IMR-90 (cell line): Measurements from ENCODE around the gene CAMKMT. TPM values are rescaled to one million over a fixed set of nuclear protein-coding genes. Genes with fewer than 3 reads are reported as not detected.
A peak's percentile ranks its signal among the peaks of the same experiment; 100 is the strongest.

Experiments
- ATAC-seq: fragments of 200-7000 bp; cut with Tn5 transposase; 2 replicates; pipeline ENCODE4 v1.9.1; 2020; ENCODE audit warnings: low read depth, mild to moderate bottlenecking, moderate library complexity
- Bru-seq: library from RNA; stranded (reverse); fragments of 400-500 nt; gene quantifications from one replicate; lab custom pipeline; 2021; lab: Mats Ljungman, UMichigan
- BruChase-seq, 2 experiments: library from RNA; stranded (reverse); fragments of 400-500 nt; gene quantifications; one replicate each; lab custom pipeline; 2021; lab: Mats Ljungman, UMichigan
- BruUV-seq: library from RNA; stranded (reverse); fragments of 400-500 nt; replicated peaks from 2 replicates; lab custom pipeline; 2021; lab: Mats Ljungman, UMichigan
- CTCF ChIA-PET: fragments of 300-600 bp; formaldehyde crosslinking; extraction: SDS; loops from one replicate; lab custom pipeline; 2021; ENCODE audit warnings: antibody characterized with exemption; lab: Yijun Ruan, JAX
- POLR2A ChIA-PET: fragments of 300-600 bp; sonication (Branson Sonifier 250); formaldehyde crosslinking; loops from one replicate; lab custom pipeline; 2022; ENCODE audit warnings: antibody characterized with exemption; ENCODE audit not compliant: unreplicated experiment; lab: Charles Lee
- DNase-seq: peaks from one replicate; pipeline ENCODE4 v3.0.0; 2013
- H2AFZ ChIP-seq: replicated peaks from 2 replicates; pipeline ENCODE3; 2013; ENCODE audit warnings: low read length, mild to moderate bottlenecking; ENCODE audit not compliant: poor library complexity
- H2AK5ac ChIP-seq: 2 replicates; pipeline ENCODE4 v1.6.1; 2013; ENCODE audit warnings: low read depth, low read length, inconsistent platforms
- H2AK9ac ChIP-seq: replicated peaks from 2 replicates; pipeline ENCODE3; 2013; ENCODE audit warnings: mild to moderate bottlenecking, low read depth, low read length, moderate library complexity; ENCODE audit not compliant: poor library complexity
- H2BK120ac ChIP-seq: 2 replicates; pipeline ENCODE4 v1.6.1; 2013; ENCODE audit warnings: low read depth, low read length, inconsistent platforms
- H2BK15ac ChIP-seq: 3 replicates; pipeline ENCODE4 v1.6.1; 2013; ENCODE audit warnings: low read depth, low read length, inconsistent platforms
- H2BK20ac ChIP-seq: 2 replicates; pipeline ENCODE4 v1.6.1; 2013; ENCODE audit warnings: low read depth, mild to moderate bottlenecking, inconsistent platforms, low read length, moderate library complexity
- H2BK5ac ChIP-seq: 2 replicates; pipeline ENCODE4 v1.6.1; 2013; ENCODE audit warnings: mild to moderate bottlenecking, low read depth, low read length, inconsistent platforms; ENCODE audit not compliant: poor library complexity, severe bottlenecking
- H3K14ac ChIP-seq: replicated peaks from 2 replicates; pipeline ENCODE4 v1.6.1; 2013; ENCODE audit warnings: low read depth, low read length, inconsistent platforms
- H3K18ac ChIP-seq: 2 replicates; pipeline ENCODE4 v1.6.1; 2013; ENCODE audit warnings: low read depth, low read length, control low read depth
- H3K23ac ChIP-seq: 2 replicates; pipeline ENCODE4 v1.6.1; 2013; ENCODE audit warnings: low read depth, low read length, inconsistent platforms
- H3K27ac ChIP-seq: 2 replicates; pipeline ENCODE4 v1.5.1; 2013; ENCODE audit warnings: mild to moderate bottlenecking, control low read depth, low read length; ENCODE audit not compliant: insufficient read depth
- H3K27me3 ChIP-seq: 2 replicates; pipeline ENCODE4 v1.6.1; 2013; ENCODE audit warnings: low read length; ENCODE audit not compliant: control insufficient read depth, insufficient read depth
- H3K36me3 ChIP-seq: 2 replicates; pipeline ENCODE4 v1.6.1; 2013; ENCODE audit warnings: low read length, mixed read lengths; ENCODE audit not compliant: control insufficient read depth, insufficient read depth
- H3K4ac ChIP-seq: 2 replicates; pipeline ENCODE4 v1.6.1; 2013; ENCODE audit warnings: low read depth, low read length, inconsistent platforms
- H3K4me1 ChIP-seq: 2 replicates; pipeline ENCODE4 v1.6.1; 2013; ENCODE audit warnings: low read length, mixed read lengths; ENCODE audit not compliant: control insufficient read depth, insufficient read depth
- H3K4me2 ChIP-seq: 2 replicates; pipeline ENCODE4 v1.6.1; 2013; ENCODE audit warnings: low read depth, mild to moderate bottlenecking, control low read depth, low read length, moderate library complexity
- H3K4me3 ChIP-seq: 2 replicates; pipeline ENCODE4 v1.5.1; 2013; ENCODE audit warnings: low read depth, mild to moderate bottlenecking, control low read depth, low read length, moderate library complexity; ENCODE audit not compliant: insufficient read depth
- H3K56ac ChIP-seq: 2 replicates; pipeline ENCODE4 v1.6.1; 2013; ENCODE audit warnings: low read length, inconsistent platforms; ENCODE audit not compliant: insufficient read depth; ENCODE audit errors: extremely low read depth
- H3K79me1 ChIP-seq, 2 experiments: 2 replicates each; pipeline ENCODE4 v1.6.1; 2013; ENCODE audit warnings: low read length in 2 of 2, inconsistent platforms in 1 of 2, low read depth in 1 of 2
- H3K9ac ChIP-seq: 2 replicates; pipeline ENCODE4 v1.6.1; 2013; ENCODE audit warnings: low read depth, low read length, control low read depth
- H3K9me1 ChIP-seq: 2 replicates; pipeline ENCODE4 v1.6.1; 2013; ENCODE audit warnings: low read length, inconsistent platforms; ENCODE audit not compliant: insufficient read depth
- H3K9me3 ChIP-seq: 2 replicates; pipeline ENCODE4 v1.6.1; 2013; ENCODE audit warnings: low read length; ENCODE audit not compliant: control insufficient read depth, insufficient read depth
- H4K20me1 ChIP-seq: 2 replicates; pipeline ENCODE4 v1.6.1; 2013; ENCODE audit warnings: low read length, inconsistent platforms; ENCODE audit not compliant: insufficient read depth
- H4K5ac ChIP-seq: 2 replicates; pipeline ENCODE4 v1.6.1; 2013; ENCODE audit warnings: mild to moderate bottlenecking, low read depth, low read length, control low read depth
- H4K8ac ChIP-seq, 2 experiments: 2 replicates each; pipeline ENCODE4 v1.6.1; 2013; ENCODE audit warnings: low read depth in 2 of 2, low read length in 2 of 2, control low read depth in 1 of 2, inconsistent platforms in 1 of 2
- H4K91ac ChIP-seq: 2 replicates; pipeline ENCODE4 v1.6.1; 2013; ENCODE audit warnings: low read depth, low read length, inconsistent platforms; ENCODE audit not compliant: insufficient read depth
- BHLHE40 ChIP-seq: fragments of 150-350 bp; IDR thresholded peaks from 2 replicates; pipeline ENCODE4 v1.6.1; 2016; ENCODE audit warnings: mild to moderate bottlenecking, low read depth, low read length
- CEBPB ChIP-seq: IDR thresholded peaks from 2 replicates; pipeline ENCODE4 v1.6.1; 2012; ENCODE audit warnings: low read depth, low read length, improper control_type of control experiment
- CHD1 ChIP-seq: IDR thresholded peaks from 2 replicates; pipeline ENCODE4 v1.6.1; 2012; ENCODE audit warnings: low read depth, low read length, improper control_type of control experiment
- ELK1 ChIP-seq: fragments of 150-350 bp; IDR thresholded peaks from 2 replicates; pipeline ENCODE4 v1.6.1; 2016; ENCODE audit warnings: low read depth, mild to moderate bottlenecking, low read length, moderate library complexity, borderline replicate concordance
- FOS ChIP-seq: fragments of 150-350 bp; IDR thresholded peaks from 2 replicates; pipeline ENCODE4 v1.6.1; 2016; ENCODE audit warnings: low read depth, low read length
- MAZ ChIP-seq: IDR thresholded peaks from 2 replicates; pipeline ENCODE4 v1.6.1; 2012; ENCODE audit warnings: low read depth, mild to moderate bottlenecking, low read length, improper control_type of control experiment, moderate library complexity, borderline replicate concordance
- MXI1 ChIP-seq: IDR thresholded peaks from 2 replicates; pipeline ENCODE4 v1.6.1; 2012; ENCODE audit warnings: low read depth, mild to moderate bottlenecking, low read length, moderate library complexity, borderline replicate concordance
- POLR2A ChIP-seq: IDR thresholded peaks from 2 replicates; pipeline ENCODE4 v1.6.1; 2012; ENCODE audit warnings: mild to moderate bottlenecking, low read depth, low read length
- RAD21 ChIP-seq: IDR thresholded peaks from 2 replicates; pipeline ENCODE4 v1.6.1; 2012; ENCODE audit warnings: low read length, improper control_type of control experiment
- RCOR1 ChIP-seq: IDR thresholded peaks from 2 replicates; pipeline ENCODE4 v1.6.1; 2012; ENCODE audit warnings: mild to moderate bottlenecking, low read length, improper control_type of control experiment; ENCODE audit not compliant: insufficient replicate concordance
- RFX5 ChIP-seq: IDR thresholded peaks from 2 replicates; pipeline ENCODE4 v1.8.0; 2012; ENCODE audit warnings: low read depth, mild to moderate bottlenecking, low read length, moderate library complexity
- USF2 ChIP-seq: fragments of 150-350 bp; IDR thresholded peaks from 2 replicates; pipeline ENCODE4 v1.6.1; 2017; ENCODE audit warnings: mild to moderate bottlenecking, antibody characterized with exemption, low read length, low read depth
- WGBS, 2 experiments: methylation state at CpG; one replicate each; pipeline versions ENCODE4 v1.1.5 to v1.1.7; 2013; ENCODE audit warnings: missing lambda C conversion rate in 2 of 2; ENCODE audit not compliant: insufficient read length in 1 of 2; ENCODE audit errors: extremely low coverage in 2 of 2; 5-methylcytosine and 5-hydroxymethylcytosine counted together
- dilution Hi-C: fragments of 300-500 bp; cut with HindIII; formaldehyde crosslinking; loops from one replicate; pipeline ENCODE4 v1.14.3; 2018; ENCODE audit warnings: low sequenced_read_pairs; ENCODE audit not compliant: unreplicated experiment
- in situ Hi-C: fragments of 300-500 bp; cut with MboI; formaldehyde crosslinking; loops from 3 replicates; pipeline ENCODE4 v1.14.3; 2019; ENCODE audit warnings: low sequenced_read_pairs, inconsistent platforms, mixed read lengths
- intact Hi-C: fragments of 100-400 bp; cut with micrococcal nuclease; formaldehyde crosslinking; loops from 2 replicates; pipeline ENCODE4 v1.10.0; 2022
- long read RNA-seq: library from polyadenylated mRNA; unstranded; transcript quantifications from one replicate; pipeline ENCODE4 v2.0.0, GENCODE V29; 2021; ENCODE audit not compliant: unreplicated experiment
- polyA plus RNA-seq, 3 experiments: library from polyadenylated mRNA; depleted of rRNA; stranded (reverse); fragments of >200 nt; gene quantifications; 2 replicates each; pipeline ENCODE4 v1.2.3, GENCODE V29; 2012; ENCODE audit warnings: low replicate concordance in 1 of 3
- total RNA-seq: library from RNA; depleted of rRNA; stranded (reverse); fragments of >200 nt; gene quantifications from 2 replicates; pipeline ENCODE4 v1.2.3, GENCODE V29; 2012; rRNA removed

Gene CAMKMT
- total RNA-seq (6.7 and 6.8 TPM in 2 replicates), polyA plus RNA-seq (2012; rRNA removed) (3.7 and 4.4 TPM in 2 replicates), Bru-seq, nascent RNA (percentile 65 among the genes with signal in this experiment), BruChase-seq, experiment 1, labeled RNA remaining after a 6-hour chase (percentile 79 among the genes with signal in this experiment), BruChase-seq, experiment 2, labeled RNA remaining after a 2-hour chase (percentile 83 among the genes with signal in this experiment)
- 2.0 and 3.1 TPM in 2 replicates for polyA plus RNA-seq (2012; cell fraction: cytosol; rRNA removed)
- polyA plus RNA-seq (2012; cell fraction: nucleus; rRNA removed; ENCODE audit: low replicate concordance): 0.95 and 3.8 TPM in 2 replicates
- long read RNA-seq, partial matches to known transcripts: 1 of 1 reads
- long read RNA-seq, other reads (novel, unspliced or antisense): 0 of 1 reads

GRCh38 chr2:44361330-44362206 is at the start of gene CAMKMT, which contains the start of gene PREPL:
Gene CAMKMT (plus strand): TSS chr2:44361947.
Gene PREPL (minus strand): TSS chr2:44361494. CDS start chr2:44346342, 15,152 bp downstream.
- intact Hi-C loops: loop anchor here (1.0 to 10.0 kb wide), 3 partner anchors 117 to 277 kb away; no protein-coding TSS in a partner anchor

More at GRCh38 chr2:44361330-44362206, at the start of gene CAMKMT, which contains the start of gene PREPL:
- peak within 1 kb of the TSS; percentile 100 for H4K91ac ChIP-seq
- peak within 1 kb of the TSS; percentile 100 for H3K4ac ChIP-seq
- H3K4me1 ChIP-seq: no peaks in the 10 kb centered on the region
- H4K5ac ChIP-seq: peak within 1 kb of the TSS; percentile 98
- ChIA-PET POLR2A (interaction anchor here (0.6 to 0.8 kb wide), 2 partner anchors 13 to 171 kb away, joined by 3 to 5 read pairs; no protein-coding TSS in a partner anchor), CTCF (interaction anchor here (1.2 kb wide), 1 partner anchor 31 kb away, joined by 3 read pairs; no protein-coding TSS in a partner anchor)
- peak within 1 kb of the TSS; percentile 99 for H3K4me2 ChIP-seq
- H3K9me1 ChIP-seq: no peaks in the 10 kb centered on the region
- H2AK9ac ChIP-seq: peak within 1 kb of the TSS; percentile 92
- peak within 1 kb of the TSS; percentile 99 for H2BK120ac ChIP-seq
- H2AK5ac ChIP-seq: peak within 1 kb of the TSS; percentile 91; the same call in 1 of the 2 replicates
- ATAC-seq: peak; percentile 92
- peaks cover 17 to 26% of the 10 kb centered on the region in 2 experiments for H3K79me1 ChIP-seq
- H3K14ac ChIP-seq: peak within 1 kb of the TSS; percentile 100
- peak within 1 kb of the TSS; percentile 99 for H3K18ac ChIP-seq
- peak within 1 kb of the TSS; percentile 90 to 98 for H4K8ac ChIP-seq
- H2BK20ac ChIP-seq: peak within 1 kb of the TSS; percentile 98
- TF ChIP-seq FOS (no peak), RCOR1 (peak; percentile 25), RFX5 (no peak), MAZ (peak; percentile 71; the same call in 1 of the 2 replicates), POLR2A (peak; percentile 86), BHLHE40 (peak; percentile 90), CEBPB (peak; percentile 95), MXI1 (peak; percentile 66; the same call in 1 of the 2 replicates), ELK1 (no peak), CHD1 (no peak), RAD21 (no peak), USF2 (peak; percentile 15; the same call in 1 of the 2 replicates)
- 0% methylated on average over 28 of the region's 57 CpGs; no CpG with 5 or more reads in 1 of the 2 experiments for WGBS, 2 experiments
- in situ Hi-C loops: no loop called here
- H3K27ac ChIP-seq: peak within 1 kb of the TSS; percentile 98
- H4K20me1 ChIP-seq: peaks cover 3% of the 10 kb centered on the region; the same call in 1 of the 2 replicates
- peak within 1 kb of the TSS; percentile 99 for H2BK5ac ChIP-seq
- no peaks in the 10 kb centered on the region for H3K27me3 ChIP-seq
- dilution Hi-C loops: no loop called here
- no peaks in the 10 kb centered on the region for H3K36me3 ChIP-seq
- no peaks in the 10 kb centered on the region for H3K9me3 ChIP-seq
- peak within 1 kb of the TSS; percentile 100 for H3K23ac ChIP-seq
- peak; percentile 97 for DNase-seq
- peak within 1 kb of the TSS; percentile 100 for H2BK15ac ChIP-seq
- H2AFZ ChIP-seq: peak within 1 kb of the TSS; percentile 93
- peak within 1 kb of the TSS; percentile 98 for H3K9ac ChIP-seq
- H3K56ac ChIP-seq: peak within 1 kb of the TSS; percentile 100
- no TSS peak for BruUV-seq
- peak within 1 kb of the TSS; percentile 58 for H3K4me3 ChIP-seq
